GM23338 (cell line): ENCODE measurements around the gene ABHD12. TPM values are rescaled to one million over a fixed set of nuclear protein-coding genes. Genes with fewer than 3 reads are reported as not detected.

ENCODE experiments used
- ATAC-seq: fragments of 200-7000 bp; cut with Tn5 transposase; 3 replicates; pipeline ENCODE4 v1.9.1; 2020
- DNase-seq: peaks from one replicate; pipeline ENCODE4 v3.0.0-alpha.2; 2015; ENCODE audit warnings: low spot score
- H2AFZ ChIP-seq: fragments of 200-600 bp; sonication (generic); 2 replicates; pipeline ENCODE4 v1.8.0; 2016; ENCODE audit warnings: antibody characterized with exemption, mild to moderate bottlenecking, moderate library complexity
- H3F3A ChIP-seq: fragments of 200-600 bp; sonication (generic); replicated peaks from 2 replicates; pipeline ENCODE4 v1.8.0; 2017; ENCODE audit warnings: antibody characterized with exemption, mixed run types, low read depth
- H3K27ac ChIP-seq: fragments of 200-600 bp; sonication (generic); 2 replicates; pipeline ENCODE4 v1.6.1; 2016; ENCODE audit warnings: low read depth
- H3K27me3 ChIP-seq: fragments of 200-600 bp; sonication (generic); 2 replicates; pipeline ENCODE4 v1.8.0; 2016; ENCODE audit warnings: mild to moderate bottlenecking, mixed run types, moderate library complexity; ENCODE audit not compliant: insufficient read depth
- H3K36me3 ChIP-seq: fragments of 200-600 bp; sonication (generic); 2 replicates; pipeline ENCODE4 v1.8.0; 2016; ENCODE audit warnings: mild to moderate bottlenecking; ENCODE audit not compliant: insufficient read depth
- H3K4me1 ChIP-seq: fragments of 200-600 bp; sonication (generic); 2 replicates; pipeline ENCODE4 v1.8.0; 2016; ENCODE audit warnings: mild to moderate bottlenecking, moderate library complexity; ENCODE audit not compliant: insufficient read depth
- H3K4me2 ChIP-seq: fragments of 200-600 bp; sonication (generic); 2 replicates; pipeline ENCODE4 v1.7.1; 2017; ENCODE audit warnings: mixed run types
- H3K4me3 ChIP-seq: fragments of 200-600 bp; sonication (generic); 2 replicates; pipeline ENCODE4 v1.6.1; 2016; ENCODE audit warnings: mixed run types
- H3K79me2 ChIP-seq: fragments of 200-600 bp; sonication (generic); replicated peaks from 2 replicates; pipeline ENCODE4 v1.8.0; 2017; ENCODE audit warnings: mild to moderate bottlenecking; ENCODE audit not compliant: insufficient read depth
- H3K9me2 ChIP-seq: fragments of 200-600 bp; sonication (generic); 2 replicates; pipeline ENCODE4 v1.8.0; 2017; ENCODE audit not compliant: insufficient read depth
- H4K20me1 ChIP-seq: fragments of 200-600 bp; sonication (generic); replicated peaks from 2 replicates; pipeline ENCODE4 v1.8.0; 2017; ENCODE audit warnings: mild to moderate bottlenecking; ENCODE audit not compliant: insufficient read depth
- H3K27ac Mint-ChIP-seq: 2 replicates; pipeline ENCODE4 v1.8.0; 2020; ENCODE audit warnings: inconsistent platforms, mild to moderate bottlenecking, moderate library complexity, mixed read lengths
- H3K27me3 Mint-ChIP-seq: 3 replicates; pipeline ENCODE4 v1.8.0; 2022; ENCODE audit warnings: low read depth, mild to moderate bottlenecking, moderate library complexity, mixed read lengths, inconsistent platforms; ENCODE audit not compliant: insufficient read depth, poor library complexity
- H3K36me3 Mint-ChIP-seq: 3 replicates; pipeline ENCODE4 v1.8.0; 2021; ENCODE audit warnings: low read depth, mild to moderate bottlenecking, inconsistent platforms, moderate library complexity, mixed read lengths
- H3K4me1 Mint-ChIP-seq: 3 replicates; pipeline ENCODE4 v1.8.0; 2020; ENCODE audit warnings: mild to moderate bottlenecking, inconsistent platforms, mixed read lengths
- H3K4me3 Mint-ChIP-seq: 3 replicates; pipeline ENCODE4 v1.8.0; 2021; ENCODE audit warnings: moderate library complexity, mild to moderate bottlenecking, inconsistent platforms, mixed read lengths
- H3K9me3 Mint-ChIP-seq: 3 replicates; pipeline ENCODE4 v1.8.0; 2020; ENCODE audit warnings: moderate library complexity, mild to moderate bottlenecking, inconsistent platforms, mixed read lengths
- CREB1 ChIP-seq: fragments of 250-450 bp; sonication (Bioruptor Pico); IDR thresholded peaks from 2 replicates; pipeline ENCODE4 v1.5.0; 2020; ENCODE audit warnings: low read depth, mild to moderate bottlenecking, moderate library complexity
- EZH2 ChIP-seq: fragments of 200-600 bp; sonication (generic); IDR thresholded peaks from one replicate; pipeline ENCODE4 v1.8.0; 2017; ENCODE audit warnings: antibody characterized with exemption, mild to moderate bottlenecking, low read depth; ENCODE audit not compliant: unreplicated experiment
- EZH2phosphoT487 ChIP-seq: fragments of 200-600 bp; sonication (generic); IDR thresholded peaks from one replicate; pipeline ENCODE4 v1.8.1; 2018; ENCODE audit warnings: antibody characterized with exemption; ENCODE audit not compliant: unreplicated experiment
- JUNB ChIP-seq: IDR thresholded peaks from one replicate; pipeline ENCODE4 v1.6.1; 2016; ENCODE audit warnings: antibody characterized with exemption; ENCODE audit not compliant: unreplicated experiment
- NANOG ChIP-seq: IDR thresholded peaks from 2 replicates; pipeline ENCODE4 v1.6.1; 2016; ENCODE audit warnings: antibody characterized with exemption, borderline replicate concordance
- POLR2AphosphoS5 ChIP-seq: IDR thresholded peaks from 2 replicates; pipeline ENCODE4 v1.6.1; 2016; ENCODE audit warnings: antibody characterized with exemption, low read depth
- STAT1 ChIP-seq: IDR thresholded peaks from one replicate; pipeline ENCODE4 v1.6.1; 2016; ENCODE audit warnings: antibody characterized with exemption; ENCODE audit not compliant: unreplicated experiment
- ZNF114 ChIP-seq: fragments of 250-450 bp; sonication (Bioruptor Pico); IDR thresholded peaks from 2 replicates; pipeline ENCODE4 v1.5.0; 2020; ENCODE audit warnings: mild to moderate bottlenecking, moderate library complexity
- ZNF331 ChIP-seq: fragments of 250-450 bp; sonication (Bioruptor Pico); IDR thresholded peaks from 2 replicates; pipeline ENCODE4 v1.5.0; 2020; ENCODE audit warnings: low read depth, mild to moderate bottlenecking, moderate library complexity
- polyA plus RNA-seq: library from polyadenylated mRNA; unstranded; fragments of >200 nt; fragmentation: Nextera tagmentation; extraction: Ambion mirVana; gene quantifications from 2 replicates; pipeline ENCODE4 v1.2.1, GENCODE V29; 2016
- total RNA-seq: library from RNA; depleted of rRNA; stranded (reverse); fragments of >200 nt; shearing (Covaris generic); gene quantifications from 2 replicates; pipeline ENCODE4 v1.2.3, GENCODE V29; 2014
- TF ChIP-seq, protein P1 (sequence below): IDR thresholded peaks from one replicate; pipeline ENCODE4 v1.6.1; 2018; ENCODE audit warnings: antibody characterized with exemption; ENCODE audit not compliant: unreplicated experiment
- TF ChIP-seq, protein P2 (sequence below), 2 experiments: fragments of 200-600 bp in 1 of 2; sonication (generic) in 1 of 2; conservative IDR thresholded peaks; 2 replicates each; pipeline versions ENCODE4 v1.5.1 to v1.6.1; 2016 to 2017; ENCODE audit warnings: antibody characterized with exemption in 2 of 2, low read depth in 2 of 2, mild to moderate bottlenecking in 2 of 2, moderate library complexity in 1 of 2
- TF ChIP-seq, protein P3 (sequence below): fragments of 250-450 bp; sonication (Bioruptor Pico); IDR thresholded peaks from 2 replicates; pipeline ENCODE4 v1.5.0; 2020; ENCODE audit warnings: mild to moderate bottlenecking, moderate library complexity
- TF ChIP-seq, protein P4 (sequence below): IDR thresholded peaks from 2 replicates; pipeline ENCODE4 v1.6.1; 2016; ENCODE audit warnings: antibody characterized with exemption

The ABHD12 gene
- total and polyA plus RNA-seq, 2 experiments from 2014 or later: 40.2 to 57.8 TPM

DNA sequence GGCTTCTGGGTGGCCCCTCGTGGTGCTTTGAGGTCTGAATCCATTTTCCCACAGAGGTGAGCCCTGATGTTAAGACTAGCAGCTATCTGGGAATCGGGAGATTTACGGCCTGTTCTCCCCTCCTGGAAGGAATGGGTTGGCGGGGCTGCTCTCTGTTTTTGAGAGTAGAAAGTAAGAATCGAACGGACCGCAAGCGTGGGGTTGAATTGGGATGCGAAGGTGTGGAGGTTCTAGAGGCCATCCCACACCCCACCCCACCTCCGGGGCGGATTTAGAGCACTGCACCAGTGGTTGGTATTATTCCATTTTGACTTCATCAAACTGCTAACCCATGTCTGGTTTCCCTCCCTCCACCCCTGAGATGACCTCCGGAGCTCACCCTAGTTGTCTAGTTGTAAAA lies 131.3 kb downstream of the ABHD12 start (continued):
- TF ChIP-seq CREB1 (no peak), ZNF114 (CRISPR knock-in tag) (no peak), STAT1 (no peak)

DNA sequence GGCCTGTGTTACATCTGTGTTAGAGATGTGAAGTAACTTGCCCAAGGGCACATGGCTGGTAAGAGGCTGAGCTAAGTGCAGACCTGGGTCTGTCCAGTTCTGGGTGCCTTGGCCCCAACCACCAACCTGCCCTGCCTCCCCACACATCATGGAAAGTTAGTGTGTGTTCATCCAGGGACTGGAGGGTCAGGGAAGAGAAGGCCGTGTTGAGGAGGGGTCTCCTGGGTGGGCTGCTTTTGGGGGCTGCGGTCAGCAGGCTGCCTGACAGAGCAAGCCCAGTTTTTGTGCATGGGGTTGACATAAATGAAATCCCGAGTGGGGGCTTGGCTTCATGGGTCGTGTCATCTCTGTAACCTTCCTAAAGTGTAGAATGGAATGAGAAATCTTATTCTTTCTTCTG lies 131.8 kb downstream of the ABHD12 start:
- peaks cover 47% of the 10 kb centered on the region for H3K36me3 Mint-ChIP-seq
- Histone ChIP-seq H3K4me1 (no peaks in the 10 kb centered on the region), H2AFZ (no peak overlapping the region), H3K27ac (no peak overlapping the region), H3F3A (no peaks in the 10 kb centered on the region), H3K27me3 (no peaks in the 10 kb centered on the region), H3K9me2 (no peaks in the 10 kb centered on the region), H3K4me2 (no peak overlapping the region), H3K36me3 (peaks cover 5% of the 10 kb centered on the region; the same call in 1 of the 2 replicates), H4K20me1 (peaks cover 16% of the 10 kb centered on the region), H3K79me2 (peaks cover 35% of the 10 kb centered on the region), H3K4me3 (no peak overlapping the region)
- no peak overlapping the region for H3K4me3 Mint-ChIP-seq
- no peak overlapping the region for H3K27ac Mint-ChIP-seq
- ATAC-seq (no peak), DNase-seq (no peak)
- peaks cover 12% of the 10 kb centered on the region for H3K9me3 Mint-ChIP-seq
- no peaks in the 10 kb centered on the region for H3K4me1 Mint-ChIP-seq
- no peak for TF ChIP-seq ZNF331 (CRISPR knock-in tag)
- TF ChIP-seq, protein P1, sequence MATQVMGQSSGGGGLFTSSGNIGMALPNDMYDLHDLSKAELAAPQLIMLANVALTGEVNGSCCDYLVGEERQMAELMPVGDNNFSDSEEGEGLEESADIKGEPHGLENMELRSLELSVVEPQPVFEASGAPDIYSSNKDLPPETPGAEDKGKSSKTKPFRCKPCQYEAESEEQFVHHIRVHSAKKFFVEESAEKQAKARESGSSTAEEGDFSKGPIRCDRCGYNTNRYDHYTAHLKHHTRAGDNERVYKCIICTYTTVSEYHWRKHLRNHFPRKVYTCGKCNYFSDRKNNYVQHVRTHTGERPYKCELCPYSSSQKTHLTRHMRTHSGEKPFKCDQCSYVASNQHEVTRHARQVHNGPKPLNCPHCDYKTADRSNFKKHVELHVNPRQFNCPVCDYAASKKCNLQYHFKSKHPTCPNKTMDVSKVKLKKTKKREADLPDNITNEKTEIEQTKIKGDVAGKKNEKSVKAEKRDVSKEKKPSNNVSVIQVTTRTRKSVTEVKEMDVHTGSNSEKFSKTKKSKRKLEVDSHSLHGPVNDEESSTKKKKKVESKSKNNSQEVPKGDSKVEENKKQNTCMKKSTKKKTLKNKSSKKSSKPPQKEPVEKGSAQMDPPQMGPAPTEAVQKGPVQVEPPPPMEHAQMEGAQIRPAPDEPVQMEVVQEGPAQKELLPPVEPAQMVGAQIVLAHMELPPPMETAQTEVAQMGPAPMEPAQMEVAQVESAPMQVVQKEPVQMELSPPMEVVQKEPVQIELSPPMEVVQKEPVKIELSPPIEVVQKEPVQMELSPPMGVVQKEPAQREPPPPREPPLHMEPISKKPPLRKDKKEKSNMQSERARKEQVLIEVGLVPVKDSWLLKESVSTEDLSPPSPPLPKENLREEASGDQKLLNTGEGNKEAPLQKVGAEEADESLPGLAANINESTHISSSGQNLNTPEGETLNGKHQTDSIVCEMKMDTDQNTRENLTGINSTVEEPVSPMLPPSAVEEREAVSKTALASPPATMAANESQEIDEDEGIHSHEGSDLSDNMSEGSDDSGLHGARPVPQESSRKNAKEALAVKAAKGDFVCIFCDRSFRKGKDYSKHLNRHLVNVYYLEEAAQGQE: no peak
- TF ChIP-seq EZH2phosphoT487: no peak
- no peak for TF ChIP-seq NANOG
- TF ChIP-seq JUNB: no peak
- no peak for TF ChIP-seq CREB1
- no peak for TF ChIP-seq ZNF114 (CRISPR knock-in tag)
- TF ChIP-seq, protein P2, sequence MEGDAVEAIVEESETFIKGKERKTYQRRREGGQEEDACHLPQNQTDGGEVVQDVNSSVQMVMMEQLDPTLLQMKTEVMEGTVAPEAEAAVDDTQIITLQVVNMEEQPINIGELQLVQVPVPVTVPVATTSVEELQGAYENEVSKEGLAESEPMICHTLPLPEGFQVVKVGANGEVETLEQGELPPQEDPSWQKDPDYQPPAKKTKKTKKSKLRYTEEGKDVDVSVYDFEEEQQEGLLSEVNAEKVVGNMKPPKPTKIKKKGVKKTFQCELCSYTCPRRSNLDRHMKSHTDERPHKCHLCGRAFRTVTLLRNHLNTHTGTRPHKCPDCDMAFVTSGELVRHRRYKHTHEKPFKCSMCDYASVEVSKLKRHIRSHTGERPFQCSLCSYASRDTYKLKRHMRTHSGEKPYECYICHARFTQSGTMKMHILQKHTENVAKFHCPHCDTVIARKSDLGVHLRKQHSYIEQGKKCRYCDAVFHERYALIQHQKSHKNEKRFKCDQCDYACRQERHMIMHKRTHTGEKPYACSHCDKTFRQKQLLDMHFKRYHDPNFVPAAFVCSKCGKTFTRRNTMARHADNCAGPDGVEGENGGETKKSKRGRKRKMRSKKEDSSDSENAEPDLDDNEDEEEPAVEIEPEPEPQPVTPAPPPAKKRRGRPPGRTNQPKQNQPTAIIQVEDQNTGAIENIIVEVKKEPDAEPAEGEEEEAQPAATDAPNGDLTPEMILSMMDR (conservative IDR thresholded peaks at IDR 0.05; ENCODE audit: low read depth in 2 of 2): no peak
- TF ChIP-seq, protein P3, sequence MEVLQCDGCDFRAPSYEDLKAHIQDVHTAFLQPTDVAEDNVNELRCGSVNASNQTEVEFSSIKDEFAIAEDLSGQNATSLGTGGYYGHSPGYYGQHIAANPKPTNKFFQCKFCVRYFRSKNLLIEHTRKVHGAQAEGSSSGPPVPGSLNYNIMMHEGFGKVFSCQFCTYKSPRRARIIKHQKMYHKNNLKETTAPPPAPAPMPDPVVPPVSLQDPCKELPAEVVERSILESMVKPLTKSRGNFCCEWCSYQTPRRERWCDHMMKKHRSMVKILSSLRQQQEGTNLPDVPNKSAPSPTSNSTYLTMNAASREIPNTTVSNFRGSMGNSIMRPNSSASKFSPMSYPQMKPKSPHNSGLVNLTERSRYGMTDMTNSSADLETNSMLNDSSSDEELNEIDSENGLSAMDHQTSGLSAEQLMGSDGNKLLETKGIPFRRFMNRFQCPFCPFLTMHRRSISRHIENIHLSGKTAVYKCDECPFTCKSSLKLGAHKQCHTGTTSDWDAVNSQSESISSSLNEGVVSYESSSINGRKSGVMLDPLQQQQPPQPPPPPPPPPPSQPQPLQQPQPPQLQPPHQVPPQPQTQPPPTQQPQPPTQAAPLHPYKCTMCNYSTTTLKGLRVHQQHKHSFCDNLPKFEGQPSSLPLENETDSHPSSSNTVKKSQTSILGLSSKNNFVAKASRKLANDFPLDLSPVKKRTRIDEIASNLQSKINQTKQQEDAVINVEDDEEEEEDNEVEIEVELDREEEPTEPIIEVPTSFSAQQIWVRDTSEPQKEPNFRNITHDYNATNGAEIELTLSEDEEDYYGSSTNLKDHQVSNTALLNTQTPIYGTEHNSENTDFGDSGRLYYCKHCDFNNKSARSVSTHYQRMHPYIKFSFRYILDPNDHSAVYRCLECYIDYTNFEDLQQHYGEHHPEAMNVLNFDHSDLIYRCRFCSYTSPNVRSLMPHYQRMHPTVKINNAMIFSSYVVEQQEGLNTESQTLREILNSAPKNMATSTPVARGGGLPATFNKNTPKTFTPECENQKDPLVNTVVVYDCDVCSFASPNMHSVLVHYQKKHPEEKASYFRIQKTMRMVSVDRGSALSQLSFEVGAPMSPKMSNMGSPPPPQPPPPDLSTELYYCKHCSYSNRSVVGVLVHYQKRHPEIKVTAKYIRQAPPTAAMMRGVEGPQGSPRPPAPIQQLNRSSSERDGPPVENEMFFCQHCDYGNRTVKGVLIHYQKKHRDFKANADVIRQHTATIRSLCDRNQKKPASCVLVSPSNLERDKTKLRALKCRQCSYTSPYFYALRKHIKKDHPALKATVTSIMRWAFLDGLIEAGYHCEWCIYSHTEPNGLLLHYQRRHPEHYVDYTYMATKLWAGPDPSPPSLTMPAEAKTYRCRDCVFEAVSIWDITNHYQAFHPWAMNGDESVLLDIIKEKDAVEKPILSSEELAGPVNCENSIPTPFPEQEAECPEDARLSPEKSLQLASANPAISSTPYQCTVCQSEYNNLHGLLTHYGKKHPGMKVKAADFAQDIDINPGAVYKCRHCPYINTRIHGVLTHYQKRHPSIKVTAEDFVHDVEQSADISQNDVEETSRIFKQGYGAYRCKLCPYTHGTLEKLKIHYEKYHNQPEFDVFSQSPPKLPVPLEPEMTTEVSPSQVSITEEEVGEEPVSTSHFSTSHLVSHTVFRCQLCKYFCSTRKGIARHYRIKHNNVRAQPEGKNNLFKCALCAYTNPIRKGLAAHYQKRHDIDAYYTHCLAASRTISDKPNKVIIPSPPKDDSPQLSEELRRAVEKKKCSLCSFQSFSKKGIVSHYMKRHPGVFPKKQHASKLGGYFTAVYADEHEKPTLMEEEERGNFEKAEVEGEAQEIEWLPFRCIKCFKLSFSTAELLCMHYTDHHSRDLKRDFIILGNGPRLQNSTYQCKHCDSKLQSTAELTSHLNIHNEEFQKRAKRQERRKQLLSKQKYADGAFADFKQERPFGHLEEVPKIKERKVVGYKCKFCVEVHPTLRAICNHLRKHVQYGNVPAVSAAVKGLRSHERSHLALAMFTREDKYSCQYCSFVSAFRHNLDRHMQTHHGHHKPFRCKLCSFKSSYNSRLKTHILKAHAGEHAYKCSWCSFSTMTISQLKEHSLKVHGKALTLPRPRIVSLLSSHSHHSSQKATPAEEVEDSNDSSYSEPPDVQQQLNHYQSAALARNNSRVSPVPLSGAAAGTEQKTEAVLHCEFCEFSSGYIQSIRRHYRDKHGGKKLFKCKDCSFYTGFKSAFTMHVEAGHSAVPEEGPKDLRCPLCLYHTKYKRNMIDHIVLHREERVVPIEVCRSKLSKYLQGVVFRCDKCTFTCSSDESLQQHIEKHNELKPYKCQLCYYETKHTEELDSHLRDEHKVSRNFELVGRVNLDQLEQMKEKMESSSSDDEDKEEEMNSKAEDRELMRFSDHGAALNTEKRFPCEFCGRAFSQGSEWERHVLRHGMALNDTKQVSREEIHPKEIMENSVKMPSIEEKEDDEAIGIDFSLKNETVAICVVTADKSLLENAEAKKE (CRISPR knock-in tag): no peak
- TF ChIP-seq, protein P4, sequence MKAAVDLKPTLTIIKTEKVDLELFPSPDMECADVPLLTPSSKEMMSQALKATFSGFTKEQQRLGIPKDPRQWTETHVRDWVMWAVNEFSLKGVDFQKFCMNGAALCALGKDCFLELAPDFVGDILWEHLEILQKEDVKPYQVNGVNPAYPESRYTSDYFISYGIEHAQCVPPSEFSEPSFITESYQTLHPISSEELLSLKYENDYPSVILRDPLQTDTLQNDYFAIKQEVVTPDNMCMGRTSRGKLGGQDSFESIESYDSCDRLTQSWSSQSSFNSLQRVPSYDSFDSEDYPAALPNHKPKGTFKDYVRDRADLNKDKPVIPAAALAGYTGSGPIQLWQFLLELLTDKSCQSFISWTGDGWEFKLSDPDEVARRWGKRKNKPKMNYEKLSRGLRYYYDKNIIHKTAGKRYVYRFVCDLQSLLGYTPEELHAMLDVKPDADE: no peak
- no peak for TF ChIP-seq EZH2
- no peak for TF ChIP-seq POLR2AphosphoS5
- TF ChIP-seq STAT1: no peak
- H3K27me3 Mint-ChIP-seq: peaks cover 2% of the 10 kb centered on the region
